ENCODE results near the gene CLEC17A. TPM values are rescaled to one million over a fixed set of nuclear protein-coding genes. Genes with fewer than 3 reads are reported as not detected.
"Not testable (repeated sequence)": the region's sequence is repeated elsewhere in the genome, so short reads cannot be mapped to it uniquely, and the experiment has no call there.

The CLEC17A gene
- total RNA-seq, 1 donor from 2014 or later = not detected

- H3K9me3 Mint-ChIP-seq (ENCODE audit: low read depth) = no peaks in the 10 kb centered on the region
- no peaks in the 10 kb centered on the region for H3K27me3 Mint-ChIP-seq
- DNase-seq (ENCODE audit: low spot score, unreplicated experiment) = no peak
- no peaks in the 10 kb centered on the region for H3K36me3 Mint-ChIP-seq (ENCODE audit: insufficient read depth)
- H3K4me3 Mint-ChIP-seq (ENCODE audit: low read depth) = no peak overlapping the region
- no peak for TF ChIP-seq CTCF (IDR thresholded peaks at IDR 0.05; ENCODE audit: unreplicated experiment)
- H3K4me1 Mint-ChIP-seq (ENCODE audit: low read depth) = peaks cover 4% of the 10 kb centered on the region
- no peak overlapping the region for H3K27ac Mint-ChIP-seq
Measured at GRCh38 chr19:14577885-14578427, 4.9 kb upstream of the CLEC17A start.

DNA sequence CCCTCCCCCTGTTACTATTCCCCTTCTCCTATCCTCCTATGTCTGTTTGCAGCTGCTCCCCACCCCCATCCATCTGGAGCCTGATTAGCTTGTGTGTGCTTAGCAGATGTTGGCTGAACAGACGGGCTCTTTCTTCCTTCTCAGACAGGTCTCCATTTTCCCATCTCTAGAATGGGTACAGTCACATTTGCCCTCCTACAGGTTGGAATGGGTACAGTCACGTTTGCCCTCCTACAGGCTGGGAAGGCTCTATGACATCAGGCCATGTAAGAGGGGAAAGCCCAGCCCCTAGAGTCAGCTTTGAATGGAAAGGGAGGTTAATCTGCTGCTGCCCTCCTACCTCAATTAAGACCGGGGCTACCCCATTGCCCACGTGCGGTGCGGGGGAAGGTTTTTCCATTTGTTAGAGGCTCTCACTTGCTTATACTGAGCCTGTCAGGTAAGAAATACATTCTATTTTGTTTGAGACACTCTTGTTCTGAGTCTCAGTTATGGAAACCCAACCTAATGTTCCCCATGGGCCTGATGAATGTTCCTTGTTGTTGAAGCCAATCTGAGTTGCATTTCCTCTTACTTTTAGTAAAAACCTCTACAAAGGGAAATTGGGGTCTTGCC is 2.2 kb upstream of the CLEC17A start:
- Mint-ChIP-seq H3K4me3 (ENCODE audit: low read depth) (no peak overlapping the region), H3K4me1 (ENCODE audit: low read depth) (no peaks in the 10 kb centered on the region), H3K9me3 (ENCODE audit: low read depth) (no peaks in the 10 kb centered on the region), H3K27me3 (no peaks in the 10 kb centered on the region), H3K27ac (no peak overlapping the region), H3K36me3 (ENCODE audit: insufficient read depth) (no peaks in the 10 kb centered on the region)
- TF ChIP-seq CTCF (IDR thresholded peaks at IDR 0.05; ENCODE audit: unreplicated experiment) = no peak
- no peak for DNase-seq (ENCODE audit: low spot score, unreplicated experiment)

GRCh38 chr19:14584372-14584771 is 1.5 kb downstream of the CLEC17A start:
- not testable (repeated sequence) for H3K27me3 Mint-ChIP-seq; H3K4me1 Mint-ChIP-seq (ENCODE audit: low read depth); H3K27ac Mint-ChIP-seq; DNase-seq (ENCODE audit: low spot score, unreplicated experiment); H3K4me3 Mint-ChIP-seq (ENCODE audit: low read depth); H3K9me3 Mint-ChIP-seq (ENCODE audit: low read depth); H3K36me3 Mint-ChIP-seq (ENCODE audit: insufficient read depth)

GRCh38 chr19:14585187-14585586 is 2.3 kb downstream of the CLEC17A start:
- not testable (repeated sequence) for H3K27ac Mint-ChIP-seq; H3K4me1 Mint-ChIP-seq (ENCODE audit: low read depth); H3K4me3 Mint-ChIP-seq (ENCODE audit: low read depth); H3K27me3 Mint-ChIP-seq; DNase-seq (ENCODE audit: low spot score, unreplicated experiment); H3K36me3 Mint-ChIP-seq (ENCODE audit: insufficient read depth); H3K9me3 Mint-ChIP-seq (ENCODE audit: low read depth)

DNA sequence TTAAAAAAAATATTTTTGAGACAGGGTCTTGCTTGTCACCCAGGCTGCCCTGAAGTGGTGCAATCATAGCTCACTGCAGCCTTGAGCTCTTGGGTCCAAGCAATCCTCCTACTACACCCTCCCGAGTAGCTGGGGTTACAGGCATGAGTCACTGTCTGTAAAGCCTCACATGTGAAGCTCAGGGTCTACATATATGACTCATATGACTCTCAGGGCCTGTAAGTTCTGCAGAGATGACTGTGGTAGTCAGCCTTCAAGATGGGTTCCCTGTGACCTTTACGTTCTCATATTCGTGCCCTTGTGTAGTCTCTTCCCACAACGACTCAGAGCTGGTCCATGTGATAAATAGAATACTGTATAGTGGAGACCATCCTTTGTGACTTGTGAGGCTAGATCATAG is 6.5 kb downstream of the CLEC17A start:
- not testable (repeated sequence) for H3K27ac Mint-ChIP-seq; H3K36me3 Mint-ChIP-seq (ENCODE audit: insufficient read depth); H3K4me1 Mint-ChIP-seq (ENCODE audit: low read depth); DNase-seq (ENCODE audit: low spot score, unreplicated experiment); H3K4me3 Mint-ChIP-seq (ENCODE audit: low read depth); H3K27me3 Mint-ChIP-seq; H3K9me3 Mint-ChIP-seq (ENCODE audit: low read depth)

DNA sequence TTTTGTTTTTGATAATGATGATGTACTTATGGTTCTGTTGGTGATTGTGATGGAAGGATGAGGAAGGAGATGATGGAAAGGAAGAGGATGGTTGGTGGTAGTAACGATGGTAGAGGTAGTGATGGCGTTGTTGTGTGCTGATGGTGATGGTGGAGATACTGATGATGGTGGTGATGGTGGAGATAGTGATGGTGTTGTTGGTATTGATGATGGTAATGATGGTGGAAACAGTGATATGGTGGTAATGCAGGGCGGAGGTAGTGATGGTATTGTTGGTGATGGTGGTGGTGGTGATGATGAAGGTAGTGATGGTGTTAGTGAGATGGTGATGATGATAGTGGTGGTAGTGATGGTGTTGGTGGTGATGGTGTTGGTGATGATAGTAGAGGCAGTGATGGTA is 12.7 kb downstream of the CLEC17A start:
- TF ChIP-seq CTCF (IDR thresholded peaks at IDR 0.05; ENCODE audit: unreplicated experiment) = no peak
- DNase-seq (ENCODE audit: low spot score, unreplicated experiment) = no peak
- Mint-ChIP-seq H3K4me3 (ENCODE audit: low read depth) (no peak overlapping the region), H3K9me3 (ENCODE audit: low read depth) (peaks cover 35% of the 10 kb centered on the region), H3K4me1 (ENCODE audit: low read depth) (no peaks in the 10 kb centered on the region), H3K27me3 (no peaks in the 10 kb centered on the region), H3K27ac (no peak overlapping the region), H3K36me3 (ENCODE audit: insufficient read depth) (peaks cover 5% of the 10 kb centered on the region)

DNA sequence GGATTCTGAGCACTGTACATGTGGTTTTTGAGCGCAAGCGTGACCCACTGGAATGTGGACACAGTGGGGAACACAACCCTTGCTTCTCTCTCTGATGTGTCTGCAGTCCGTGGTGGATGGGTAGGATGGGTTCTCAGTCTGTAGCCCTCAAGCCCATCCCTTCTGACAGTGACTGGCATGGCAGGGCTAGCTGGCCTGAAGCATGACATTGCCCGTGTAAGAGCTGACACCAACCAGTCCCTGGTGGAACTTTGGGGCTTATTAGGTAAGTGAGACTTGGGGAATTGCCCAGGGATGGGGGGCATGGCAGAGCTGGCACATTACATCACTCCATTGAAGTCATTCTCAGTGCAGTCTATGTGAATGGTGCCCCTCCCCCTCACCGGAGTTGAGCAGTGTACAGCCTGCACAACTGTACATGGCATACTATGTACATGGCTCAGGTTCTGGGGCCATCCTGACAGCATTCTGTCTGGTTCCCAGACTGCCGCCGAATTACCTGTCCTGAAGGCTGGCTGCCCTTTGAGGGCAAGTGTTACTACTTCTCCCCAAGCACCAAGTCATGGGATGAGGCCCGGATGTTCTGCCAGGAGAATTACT is 16.8 kb downstream of the CLEC17A start:
- no peak for TF ChIP-seq CTCF (IDR thresholded peaks at IDR 0.05; ENCODE audit: unreplicated experiment)
- H3K4me1 Mint-ChIP-seq (ENCODE audit: low read depth) = no peaks in the 10 kb centered on the region

More for the DNA sequence above, 16.8 kb downstream of the CLEC17A start:
- H3K9me3 Mint-ChIP-seq (ENCODE audit: low read depth) = peaks cover 36% of the 10 kb centered on the region
- no peak for DNase-seq (ENCODE audit: low spot score, unreplicated experiment)
- no peak overlapping the region for H3K4me3 Mint-ChIP-seq (ENCODE audit: low read depth)
- no peaks in the 10 kb centered on the region for H3K27me3 Mint-ChIP-seq
- peaks cover 5% of the 10 kb centered on the region for H3K36me3 Mint-ChIP-seq (ENCODE audit: insufficient read depth)
- H3K27ac Mint-ChIP-seq = no peak overlapping the region
